ENCODE results near the gene DNAJC27. TPM values are rescaled to one million over a fixed set of nuclear protein-coding genes. Genes with fewer than 3 reads are reported as not detected.

DNAJC27 gene
- total RNA-seq, 1 experiment from 2014 or later: 5.1 TPM

- POLR2A ChIA-PET: no interaction called here
- Histone ChIP-seq H3K9me3 (no peaks in the 10 kb centered on the region), H3K4me1 (peaks cover 6% of the 10 kb centered on the region; the same call in 1 of the 2 replicates), H3K36me3 (ENCODE audit: control insufficient read depth, insufficient read depth, low read length) (no peaks in the 10 kb centered on the region; the same call in 1 of the 2 replicates), H3K27me3 (replicated peaks; ENCODE audit: control insufficient read depth, insufficient read depth, low read length) (no peaks in the 10 kb centered on the region), H3K4me3 (ENCODE audit: low read depth, low read length) (no peak overlapping the region)
- BruUV-seq (replicated peaks): no TSS peak
- no peaks in the 10 kb centered on the region for H3K9me3 Mint-ChIP-seq (ENCODE audit: unreplicated experiment)
- DNase-seq: no peak
- peaks cover 36% of the 10 kb centered on the region for H3K36me3 Mint-ChIP-seq (ENCODE audit: insufficient read depth, unreplicated experiment)
- no peaks in the 10 kb centered on the region for H3K27me3 Mint-ChIP-seq (ENCODE audit: insufficient read depth, unreplicated experiment)
- no peak for TF ChIP-seq CTCF (IDR thresholded peaks at IDR 0.05; ENCODE audit: insufficient read depth in 1 of 2, low read depth in 1 of 2, low read length in 1 of 2, severe bottlenecking in 1 of 2, unreplicated experiment in 1 of 2)
- intact Hi-C loops (cut with micrococcal nuclease; ENCODE audit: unreplicated experiment): no loop called here
- H3K4me1 Mint-ChIP-seq (ENCODE audit: low read depth, unreplicated experiment): peaks cover 25% of the 10 kb centered on the region
- no peak overlapping the region for H3K4me3 Mint-ChIP-seq (ENCODE audit: unreplicated experiment)
- no peak overlapping the region for H3K27ac Mint-ChIP-seq (ENCODE audit: unreplicated experiment)
- CTCF ChIA-PET: no interaction called here
Measured at GRCh38 chr2:24914713-24915112, 57.0 kb downstream of the DNAJC27 start.

DNA sequence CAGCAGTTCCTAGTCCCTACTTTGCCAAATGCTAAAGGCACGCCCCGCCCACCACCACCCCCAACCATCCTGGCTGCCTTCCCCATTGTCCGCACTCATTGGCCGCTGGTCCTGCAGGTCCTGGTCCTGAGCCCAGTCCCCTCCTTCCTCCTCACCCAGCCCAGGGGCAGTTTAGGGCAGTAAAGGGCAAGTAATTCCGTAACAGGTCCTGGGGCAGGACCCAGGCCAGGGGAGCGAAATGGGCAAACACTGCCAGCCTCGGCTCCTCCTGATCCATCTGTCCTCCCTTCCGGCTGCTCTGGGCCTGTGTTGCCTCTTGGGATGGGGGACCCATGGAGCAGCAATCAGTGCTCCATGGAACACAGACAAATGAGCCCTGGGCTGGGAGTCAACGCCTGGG, 57.8 kb downstream of the DNAJC27 start:
- ChIA-PET CTCF (no interaction called here), POLR2A (no interaction called here)
- Histone ChIP-seq H3K4me1 (peaks cover 5% of the 10 kb centered on the region; the same call in 1 of the 2 replicates), H3K9me3 (no peaks in the 10 kb centered on the region), H3K4me3 (ENCODE audit: low read depth, low read length) (no peak overlapping the region), H3K36me3 (ENCODE audit: control insufficient read depth, insufficient read depth, low read length) (no peaks in the 10 kb centered on the region; the same call in 1 of the 2 replicates), H3K27me3 (replicated peaks; ENCODE audit: control insufficient read depth, insufficient read depth, low read length) (no peaks in the 10 kb centered on the region)
- intact Hi-C loops (cut with micrococcal nuclease; ENCODE audit: unreplicated experiment): no loop called here
- no TSS peak for BruUV-seq (replicated peaks)
- no peak for TF ChIP-seq CTCF (IDR thresholded peaks at IDR 0.05; ENCODE audit: insufficient read depth in 1 of 2, low read depth in 1 of 2, low read length in 1 of 2, severe bottlenecking in 1 of 2, unreplicated experiment in 1 of 2)
- no peaks in the 10 kb centered on the region for H3K9me3 Mint-ChIP-seq (ENCODE audit: unreplicated experiment)
- no peak for DNase-seq
- peaks cover 22% of the 10 kb centered on the region for H3K4me1 Mint-ChIP-seq (ENCODE audit: low read depth, unreplicated experiment)
- H3K36me3 Mint-ChIP-seq (ENCODE audit: insufficient read depth, unreplicated experiment): peaks cover 36% of the 10 kb centered on the region
- H3K27ac Mint-ChIP-seq (ENCODE audit: unreplicated experiment): no peak overlapping the region
- H3K4me3 Mint-ChIP-seq (ENCODE audit: unreplicated experiment): no peak overlapping the region
- H3K27me3 Mint-ChIP-seq (ENCODE audit: insufficient read depth, unreplicated experiment): no peaks in the 10 kb centered on the region

DNA sequence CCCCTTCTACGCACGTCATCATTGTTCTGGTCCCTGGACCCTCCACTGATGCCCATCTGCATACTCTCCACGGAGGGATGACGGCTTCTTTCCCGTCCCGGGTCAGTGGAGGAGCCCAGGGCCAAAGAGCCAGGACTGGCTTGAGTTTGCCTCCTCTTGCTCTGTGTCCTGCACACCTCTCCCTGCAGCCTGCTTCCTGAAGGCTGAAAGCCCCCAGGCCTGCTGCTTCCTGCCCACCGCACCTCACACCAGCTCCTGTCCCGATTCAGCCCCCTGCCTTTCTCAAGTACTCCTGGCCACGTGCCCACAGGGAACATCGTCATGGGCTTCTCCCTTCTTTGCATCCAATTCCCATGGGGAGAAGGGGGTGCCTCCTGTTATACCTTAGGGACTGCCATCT, 58.8 kb downstream of the DNAJC27 start:
- no TSS peak for BruUV-seq (replicated peaks)
- H3K27me3 Mint-ChIP-seq (ENCODE audit: insufficient read depth, unreplicated experiment): no peaks in the 10 kb centered on the region
- Histone ChIP-seq H3K4me1 (no peaks in the 10 kb centered on the region), H3K9me3 (no peaks in the 10 kb centered on the region), H3K27me3 (replicated peaks; ENCODE audit: control insufficient read depth, insufficient read depth, low read length) (no peaks in the 10 kb centered on the region), H3K36me3 (ENCODE audit: control insufficient read depth, insufficient read depth, low read length) (no peaks in the 10 kb centered on the region; the same call in 1 of the 2 replicates), H3K4me3 (ENCODE audit: low read depth, low read length) (no peak overlapping the region)
- intact Hi-C loops (cut with micrococcal nuclease; ENCODE audit: unreplicated experiment): no loop called here
- CTCF ChIA-PET: no interaction called here
- no peaks in the 10 kb centered on the region for H3K9me3 Mint-ChIP-seq (ENCODE audit: unreplicated experiment)
- POLR2A ChIA-PET: no interaction called here
- TF ChIP-seq CTCF (IDR thresholded peaks at IDR 0.05; ENCODE audit: insufficient read depth in 1 of 2, low read depth in 1 of 2, low read length in 1 of 2, severe bottlenecking in 1 of 2, unreplicated experiment in 1 of 2): no peak
- H3K27ac Mint-ChIP-seq (ENCODE audit: unreplicated experiment): no peak overlapping the region
- DNase-seq: no peak
- peaks cover 18% of the 10 kb centered on the region for H3K4me1 Mint-ChIP-seq (ENCODE audit: low read depth, unreplicated experiment)
- H3K36me3 Mint-ChIP-seq (ENCODE audit: insufficient read depth, unreplicated experiment): peaks cover 32% of the 10 kb centered on the region
- no peak overlapping the region for H3K4me3 Mint-ChIP-seq (ENCODE audit: unreplicated experiment)

Data from Caco-2 (cell line).